ENCODE results near the gene MKI67.

DNA sequence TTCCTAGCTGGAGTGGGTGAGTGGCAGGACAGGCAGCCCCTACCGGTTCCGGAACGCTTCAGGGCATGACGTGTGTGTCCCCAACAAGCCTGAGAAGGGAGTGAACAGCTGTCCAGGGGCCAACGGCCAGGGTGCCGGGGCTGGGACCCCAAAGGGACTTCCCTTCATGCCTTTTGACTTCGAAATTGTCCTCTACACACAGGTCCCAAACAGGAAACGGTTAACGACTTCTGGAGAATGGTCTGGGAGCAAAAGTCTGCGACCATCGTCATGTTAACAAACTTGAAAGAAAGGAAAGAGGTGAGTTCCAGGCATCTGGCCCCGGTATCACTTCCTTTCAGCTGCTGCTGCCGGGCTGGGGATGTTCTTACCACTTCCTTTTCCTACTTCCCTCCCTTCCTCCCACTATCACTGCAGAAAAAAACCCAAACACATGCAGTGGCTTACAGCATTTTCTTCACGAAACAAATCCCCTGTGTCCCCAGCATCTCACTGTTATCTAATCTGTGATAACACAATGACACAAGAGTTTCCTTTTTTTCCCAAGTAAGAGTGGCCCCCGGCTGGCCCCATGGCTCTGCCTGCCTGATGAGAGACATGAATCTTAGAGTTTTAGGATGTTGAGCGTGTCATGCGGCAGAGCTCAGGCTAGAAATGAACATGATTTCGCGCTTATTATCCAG, 63.2 kb downstream of the MKI67 start:
- TF ChIP-seq, protein P1, sequence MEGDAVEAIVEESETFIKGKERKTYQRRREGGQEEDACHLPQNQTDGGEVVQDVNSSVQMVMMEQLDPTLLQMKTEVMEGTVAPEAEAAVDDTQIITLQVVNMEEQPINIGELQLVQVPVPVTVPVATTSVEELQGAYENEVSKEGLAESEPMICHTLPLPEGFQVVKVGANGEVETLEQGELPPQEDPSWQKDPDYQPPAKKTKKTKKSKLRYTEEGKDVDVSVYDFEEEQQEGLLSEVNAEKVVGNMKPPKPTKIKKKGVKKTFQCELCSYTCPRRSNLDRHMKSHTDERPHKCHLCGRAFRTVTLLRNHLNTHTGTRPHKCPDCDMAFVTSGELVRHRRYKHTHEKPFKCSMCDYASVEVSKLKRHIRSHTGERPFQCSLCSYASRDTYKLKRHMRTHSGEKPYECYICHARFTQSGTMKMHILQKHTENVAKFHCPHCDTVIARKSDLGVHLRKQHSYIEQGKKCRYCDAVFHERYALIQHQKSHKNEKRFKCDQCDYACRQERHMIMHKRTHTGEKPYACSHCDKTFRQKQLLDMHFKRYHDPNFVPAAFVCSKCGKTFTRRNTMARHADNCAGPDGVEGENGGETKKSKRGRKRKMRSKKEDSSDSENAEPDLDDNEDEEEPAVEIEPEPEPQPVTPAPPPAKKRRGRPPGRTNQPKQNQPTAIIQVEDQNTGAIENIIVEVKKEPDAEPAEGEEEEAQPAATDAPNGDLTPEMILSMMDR (IDR thresholded peaks at IDR 0.05), result no peak
- TF ChIP-seq POLR2A (IDR thresholded peaks at IDR 0.05), result no peak
- no peak for TF ChIP-seq EP300 (IDR thresholded peaks at IDR 0.05)

Measured in stomach (tissue), 4 donors.